Loucy (cell line): ENCODE results near the gene ACTRT3.

Experiments
- H2AFZ ChIP-seq: fragments of 200-600 bp; sonication (generic); 2 replicates; pipeline ENCODE4 v1.6.0; 2016; ENCODE audit warnings: antibody characterized with exemption, mild to moderate bottlenecking, low read length, moderate library complexity
- H3F3A ChIP-seq: fragments of 200-600 bp; 2 replicates; pipeline ENCODE4 v1.6.0; 2016; ENCODE audit warnings: antibody characterized with exemption, low read depth, mild to moderate bottlenecking
- H3K27me3 ChIP-seq: fragments of 200-600 bp; sonication (generic); 2 replicates; pipeline ENCODE4 v1.6.1; 2014; ENCODE audit warnings: low read length, mild to moderate bottlenecking; ENCODE audit not compliant: insufficient read depth, poor library complexity, severe bottlenecking
- H3K36me3 ChIP-seq: fragments of 200-600 bp; sonication (generic); 2 replicates; pipeline ENCODE4 v1.6.1; 2016; ENCODE audit warnings: low read length; ENCODE audit not compliant: insufficient read depth
- H3K4me1 ChIP-seq: fragments of 200-600 bp; sonication (generic); 2 replicates; pipeline ENCODE4 v1.5.1; 2014; ENCODE audit warnings: low read length, mild to moderate bottlenecking; ENCODE audit not compliant: insufficient read depth, poor library complexity, severe bottlenecking
- H3K4me2 ChIP-seq: fragments of 200-600 bp; sonication (generic); 2 replicates; pipeline ENCODE4 v1.6.0; 2014; ENCODE audit warnings: antibody characterized with exemption, low read length, low read depth, mild to moderate bottlenecking; ENCODE audit not compliant: poor library complexity, severe bottlenecking
- H3K4me3 ChIP-seq: fragments of 200-600 bp; sonication (generic); 2 replicates; pipeline ENCODE4 v1.5.1; 2014; ENCODE audit warnings: low read length, mild to moderate bottlenecking, mixed read lengths; ENCODE audit not compliant: poor library complexity, severe bottlenecking
- H3K79me2 ChIP-seq: fragments of 200-600 bp; sonication (generic); 2 replicates; pipeline ENCODE4 v1.6.1; 2014; ENCODE audit warnings: low read length; ENCODE audit not compliant: insufficient read depth
- H3K9ac ChIP-seq: fragments of 200-600 bp; sonication (generic); 2 replicates; pipeline ENCODE4 v1.6.0; 2014; ENCODE audit warnings: mild to moderate bottlenecking, low read depth, low read length, moderate library complexity; ENCODE audit not compliant: poor library complexity, severe bottlenecking
- H3K9me2 ChIP-seq: fragments of 200-600 bp; sonication (generic); replicated peaks from 2 replicates; pipeline ENCODE4 v1.6.1; 2016; ENCODE audit warnings: low read depth, low read length, mixed read lengths
- H3K9me3 ChIP-seq: fragments of 200-600 bp; sonication (generic); 2 replicates; pipeline ENCODE4 v1.6.1; 2014; ENCODE audit warnings: mild to moderate bottlenecking, antibody characterized with exemption, low read length, low read depth; ENCODE audit not compliant: insufficient read depth
- H4K20me1 ChIP-seq: fragments of 200-600 bp; sonication (generic); 2 replicates; pipeline ENCODE4 v1.6.0; 2014; ENCODE audit warnings: antibody characterized with exemption, low read length, mild to moderate bottlenecking; ENCODE audit not compliant: insufficient read depth, poor library complexity, severe bottlenecking
- CTCF ChIP-seq: fragments of 200-600 bp; sonication (generic); conservative IDR thresholded peaks from 2 replicates; pipeline ENCODE4 v1.5.1; 2014; ENCODE audit warnings: mild to moderate bottlenecking, antibody characterized with exemption, low read length
- EZH2phosphoT487 ChIP-seq: fragments of 200-600 bp; IDR thresholded peaks from 2 replicates; pipeline ENCODE4 v1.6.1; 2018; ENCODE audit warnings: antibody characterized with exemption, mild to moderate bottlenecking, moderate library complexity, borderline replicate concordance

Gene ACTRT3

DNA sequence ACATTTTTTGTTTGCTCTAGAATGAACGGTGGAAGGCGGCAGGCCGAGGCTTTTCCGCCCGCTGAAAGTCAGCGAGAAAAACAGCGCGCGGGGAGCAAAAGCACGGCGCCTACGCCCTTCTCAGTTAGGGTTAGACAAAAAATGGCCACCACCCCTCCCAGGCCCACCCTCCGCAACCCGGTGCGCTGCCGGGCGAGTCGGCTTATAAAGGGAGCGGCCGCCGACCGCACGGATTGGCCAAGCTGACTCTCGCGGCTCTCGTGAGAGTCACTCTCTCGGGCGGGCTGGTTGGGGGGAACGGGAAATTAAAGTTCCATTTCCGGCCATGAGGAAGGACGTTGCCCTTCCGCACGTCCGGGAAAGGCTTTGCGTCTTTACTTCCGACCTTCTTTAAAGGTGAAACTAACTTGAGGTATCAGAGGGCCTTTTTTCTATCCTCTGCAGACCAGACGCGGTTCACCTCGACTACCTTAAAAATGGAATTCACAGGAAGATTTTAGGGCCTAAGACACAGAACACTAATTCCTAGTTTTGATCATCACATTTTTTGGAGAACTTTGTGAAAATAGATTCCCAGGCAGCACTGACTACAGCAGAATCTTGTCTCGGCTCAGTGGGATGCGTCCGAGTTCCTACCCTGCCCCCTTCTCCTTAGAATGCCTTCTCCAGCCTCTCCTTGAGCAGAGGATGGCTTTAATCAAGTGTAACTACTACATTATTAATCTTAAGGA lies 4.3 kb downstream of the ACTRT3 start, which contains the start of gene TERC:
TERC (minus strand) TSS at position 179 of the 731 bp plus-strand sequence.
- Histone ChIP-seq H3K9ac (peak within 1 kb of the TSS; percentile 91), H3K4me1 (peaks cover 21% of the 10 kb centered on the region), H3K4me2 (peak within 1 kb of the TSS; percentile 75), H3K9me2 (no peaks in the 10 kb centered on the region), H4K20me1 (no peaks in the 10 kb centered on the region), H3K36me3 (no peaks in the 10 kb centered on the region), H3K27me3 (no peaks in the 10 kb centered on the region), H3K79me2 (no peaks in the 10 kb centered on the region), H3K4me3 (peak within 1 kb of the TSS; percentile 88), H3F3A (peaks cover 35% of the 10 kb centered on the region), H3K9me3 (no peaks in the 10 kb centered on the region), H2AFZ (peak within 1 kb of the TSS; percentile 87)
- TF ChIP-seq CTCF, result no peak
- no peak for TF ChIP-seq EZH2phosphoT487

DNA sequence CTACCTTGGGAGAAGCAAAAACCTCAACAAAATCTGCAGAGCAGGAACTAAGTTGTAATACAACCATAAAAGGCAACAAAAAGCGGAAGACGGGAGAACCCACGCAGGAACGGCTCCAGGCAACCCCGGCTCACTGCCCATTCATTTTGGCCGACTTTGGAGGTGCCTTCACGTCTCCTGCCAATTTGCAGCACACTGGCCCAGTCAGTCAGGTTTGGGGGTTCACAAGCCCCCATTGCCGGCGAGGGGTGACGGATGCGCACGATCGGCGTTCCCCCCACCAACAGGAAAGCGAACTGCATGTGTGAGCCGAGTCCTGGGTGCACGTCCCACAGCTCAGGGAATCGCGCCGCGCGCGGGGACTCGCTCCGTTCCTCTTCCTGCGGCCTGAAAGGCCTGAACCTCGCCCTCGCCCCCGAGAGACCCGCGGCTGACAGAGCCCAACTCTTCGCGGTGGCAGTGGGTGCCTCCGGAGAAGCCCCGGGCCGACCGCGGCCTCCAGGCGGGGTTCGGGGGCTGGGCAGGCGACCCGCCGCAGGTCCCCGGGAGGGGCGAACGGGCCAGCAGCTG lies 5.0 kb downstream of the ACTRT3 start:
- H3K4me1 ChIP-seq, result peaks cover 28% of the 10 kb centered on the region
- TF ChIP-seq CTCF, result no peak
- no peak for TF ChIP-seq EZH2phosphoT487
- H4K20me1 ChIP-seq, result no peaks in the 10 kb centered on the region
- peak overlapping the region; percentile 75 for H3K4me2 ChIP-seq
- H3K4me3 ChIP-seq, result peak overlapping the region; percentile 88
- H3K79me2 ChIP-seq, result no peaks in the 10 kb centered on the region
- H3K9ac ChIP-seq, result peak overlapping the region; percentile 91
- H2AFZ ChIP-seq, result peak overlapping the region; percentile 87
- no peaks in the 10 kb centered on the region for H3K9me3 ChIP-seq
- H3K36me3 ChIP-seq, result no peaks in the 10 kb centered on the region
- no peaks in the 10 kb centered on the region for H3K27me3 ChIP-seq
- H3F3A ChIP-seq, result peaks cover 35% of the 10 kb centered on the region
- no peaks in the 10 kb centered on the region for H3K9me2 ChIP-seq

DNA sequence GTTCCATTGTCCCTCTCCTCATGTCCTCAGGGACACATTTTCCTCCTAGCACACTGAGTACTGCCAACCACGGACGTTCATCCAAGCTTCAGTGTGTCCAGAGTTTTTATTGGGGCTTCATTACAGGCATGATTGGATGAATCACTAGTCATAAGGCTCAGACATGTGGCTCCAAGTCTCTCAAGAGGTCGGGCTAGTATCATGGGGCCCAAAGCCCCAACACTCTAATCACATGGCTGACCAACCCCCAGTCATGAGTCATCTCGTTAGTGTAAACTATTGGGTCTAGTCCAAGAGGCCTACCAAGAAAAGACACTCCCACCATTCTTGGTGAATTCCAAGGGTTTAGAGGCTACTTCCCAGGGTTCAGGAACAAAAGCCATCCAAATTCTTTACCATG lies 8.9 kb downstream of the ACTRT3 start:
- H3K9me2 ChIP-seq, result no peaks in the 10 kb centered on the region
- H3K36me3 ChIP-seq, result no peaks in the 10 kb centered on the region
- H3K9ac ChIP-seq, result no peak overlapping the region
- H4K20me1 ChIP-seq, result no peaks in the 10 kb centered on the region
- no peaks in the 10 kb centered on the region for H3K79me2 ChIP-seq
- no peak overlapping the region for H3K4me2 ChIP-seq
- no peak for TF ChIP-seq EZH2phosphoT487
- TF ChIP-seq CTCF, result no peak
- H3K27me3 ChIP-seq, result peaks cover 9% of the 10 kb centered on the region
- H3F3A ChIP-seq, result peaks cover 14% of the 10 kb centered on the region
- H2AFZ ChIP-seq, result no peak overlapping the region
- no peak overlapping the region for H3K4me3 ChIP-seq
- H3K4me1 ChIP-seq, result peaks cover 42% of the 10 kb centered on the region
- H3K9me3 ChIP-seq, result no peaks in the 10 kb centered on the region
